ENCODE measurements around the gene GGT6.
A peak's percentile ranks its signal among the peaks of the same experiment; 100 is the strongest.

GGT6 gene

GRCh38 chr17:4556996-4557395, 3.4 kb downstream of the GGT6 start:
- no peaks in the 10 kb centered on the region; the same call in 1 of the 2 replicates for H3K27me3 ChIP-seq (ENCODE audit: insufficient read depth, low read length)
- peaks cover 20% of the 10 kb centered on the region for H3K36me3 ChIP-seq (ENCODE audit: insufficient read depth, low read length)
- H3K27ac ChIP-seq (ENCODE audit: low read depth, low read length, poor library complexity, severe bottlenecking): no peak overlapping the region
- no peak for TF ChIP-seq EZH2 (IDR thresholded peaks at IDR 0.05; ENCODE audit: borderline replicate concordance, low read length)
- TF ChIP-seq CTCF (IDR thresholded peaks at IDR 0.05; ENCODE audit: low read length): no peak
- H2AFZ ChIP-seq (ENCODE audit: low read length): no peak overlapping the region
- no peaks in the 10 kb centered on the region for H3K9me3 ChIP-seq (ENCODE audit: low read length)
- no peaks in the 10 kb centered on the region for H4K20me1 ChIP-seq (ENCODE audit: insufficient read depth, low read length)
- no peaks in the 10 kb centered on the region for H3K9me2 ChIP-seq (ENCODE audit: low read depth, low read length)
- H3F3A ChIP-seq (ENCODE audit: insufficient read depth, low read length): no peaks in the 10 kb centered on the region
- H3K9ac ChIP-seq (ENCODE audit: low read length): no peak overlapping the region
- no peak overlapping the region for H3K4me3 ChIP-seq (ENCODE audit: low read depth, low read length, poor library complexity, severe bottlenecking)
- H3K4me2 ChIP-seq (ENCODE audit: low read length): no peak overlapping the region
- H3K79me2 ChIP-seq (ENCODE audit: insufficient read depth, low read length): peaks cover 18% of the 10 kb centered on the region
- peaks cover 33% of the 10 kb centered on the region for H3K4me1 ChIP-seq (ENCODE audit: insufficient read depth, low read length, severe bottlenecking)

GRCh38 chr17:4555873-4556759, 4.3 kb downstream of the GGT6 start:
- H3K9me3 ChIP-seq (ENCODE audit: low read length): no peaks in the 10 kb centered on the region
- H3K4me1 ChIP-seq (ENCODE audit: insufficient read depth, low read length, severe bottlenecking): peaks cover 31% of the 10 kb centered on the region

More at GRCh38 chr17:4555873-4556759, 4.3 kb downstream of the GGT6 start:
- Histone ChIP-seq H3K79me2 (ENCODE audit: insufficient read depth, low read length) (peaks cover 18% of the 10 kb centered on the region), H3F3A (ENCODE audit: insufficient read depth, low read length) (no peaks in the 10 kb centered on the region), H3K4me3 (ENCODE audit: low read depth, low read length, poor library complexity, severe bottlenecking) (peak overlapping the region; percentile 96), H3K4me2 (ENCODE audit: low read length) (peak overlapping the region; percentile 70), H2AFZ (ENCODE audit: low read length) (peak overlapping the region; percentile 8; the same call in 1 of the 2 replicates), H4K20me1 (ENCODE audit: insufficient read depth, low read length) (no peaks in the 10 kb centered on the region), H3K27ac (ENCODE audit: low read depth, low read length, poor library complexity, severe bottlenecking) (no peak overlapping the region), H3K36me3 (ENCODE audit: insufficient read depth, low read length) (peaks cover 28% of the 10 kb centered on the region), H3K9ac (ENCODE audit: low read length) (peak overlapping the region; percentile 93), H3K27me3 (ENCODE audit: insufficient read depth, low read length) (no peaks in the 10 kb centered on the region; the same call in 1 of the 2 replicates), H3K9me2 (ENCODE audit: low read depth, low read length) (no peaks in the 10 kb centered on the region)
- no peak for TF ChIP-seq CTCF (IDR thresholded peaks at IDR 0.05; ENCODE audit: low read length)
- TF ChIP-seq EZH2 (IDR thresholded peaks at IDR 0.05; ENCODE audit: borderline replicate concordance, low read length): no peak

Measured in OCI-LY1 (cell line).